Adrenal gland (tissue), 5 donors: ENCODE measurements around the gene POU6F1.

Experiments
- CTCF ChIP-seq, 6 experiments: fragments of 450-650 bp in 4 of 6; fragments of 200-600 bp in 2 of 6; sonication (generic) in 1 of 6; IDR thresholded peaks; 1 replicate in 5 of 6; 2 replicates in 1 of 6; pipeline versions ENCODE4 v1.5.1 to v1.8.0; 2016 to 2021; ENCODE audit warnings: antibody characterized with exemption in 6 of 6, mild to moderate bottlenecking in 2 of 6, moderate library complexity in 1 of 6
- POLR2A ChIP-seq, 2 donors: fragments of 450-650 bp; IDR thresholded peaks; one replicate each; pipeline ENCODE4 v1.6.1; 2017; ENCODE audit warnings: antibody characterized with exemption in 2 of 2, mild to moderate bottlenecking in 2 of 2, moderate library complexity in 1 of 2
- donor health status: DM: no; HTN: no; CAD: no.

GRCh38 chr12:51160814-51161459 is 56.9 kb downstream of the POU6F1 start:
- TF ChIP-seq CTCF (IDR thresholded peaks at IDR 0.05) (no peak), POLR2A (IDR thresholded peaks at IDR 0.05) (no peak)
